Chondrocyte (in vitro differentiated cells): Measurements from ENCODE around the gene SRSF2. TPM values are rescaled to one million over a fixed set of nuclear protein-coding genes. Genes with fewer than 3 reads are reported as not detected.

Source experiments
- DNase-seq: peaks from one replicate; pipeline ENCODE4 v3.0.0; 2021; ENCODE audit warnings: mixed read lengths, low spot score
- H3K27ac Mint-ChIP-seq: one replicate; pipeline ENCODE4 v1.8.0; 2021; ENCODE audit warnings: mild to moderate bottlenecking, moderate library complexity, mixed read lengths; ENCODE audit not compliant: unreplicated experiment
- H3K27me3 Mint-ChIP-seq: 2 replicates; pipeline ENCODE4 v1.8.0; 2021; ENCODE audit warnings: low read depth, mixed read lengths
- H3K36me3 Mint-ChIP-seq: 2 replicates; pipeline ENCODE4 v1.8.0; 2021; ENCODE audit warnings: low read depth, mixed read lengths
- H3K4me1 Mint-ChIP-seq: 2 replicates; pipeline ENCODE4 v1.8.0; 2021; ENCODE audit warnings: low read depth, mild to moderate bottlenecking, mixed read lengths
- H3K4me3 Mint-ChIP-seq: one replicate; pipeline ENCODE4 v1.8.0; 2021; ENCODE audit warnings: mild to moderate bottlenecking, moderate library complexity, mixed read lengths; ENCODE audit not compliant: unreplicated experiment
- H3K9me3 Mint-ChIP-seq: 2 replicates; pipeline ENCODE4 v1.8.0; 2021; ENCODE audit warnings: low read depth, mixed read lengths
- CTCF ChIP-seq: fragments of 200-600 bp; sonication (generic); IDR thresholded peaks from 2 replicates; pipeline ENCODE4 v1.5.0; 2021; ENCODE audit warnings: antibody characterized with exemption, mild to moderate bottlenecking, moderate library complexity
- microRNA-seq: library from miRNA; unstranded; fragments of <30 nt; microRNA quantifications from one replicate; pipeline ENCODE4 v1.2.0, GENCODE V29; 2020; ENCODE audit warnings: borderline number of aligned reads
- total RNA-seq: library from RNA; stranded (reverse); gene quantifications from 3 replicates; pipeline ENCODE4 v1.2.1, GENCODE V29; 2021

The SRSF2 gene
- total RNA-seq, 1 donor from 2014 or later, result 94.4 TPM

- Mint-ChIP-seq H3K4me1 (peaks cover 59% of the 10 kb centered on the region), H3K4me3 (no peak overlapping the region), H3K27me3 (no peaks in the 10 kb centered on the region), H3K9me3 (no peaks in the 10 kb centered on the region), H3K36me3 (peaks cover 8% of the 10 kb centered on the region), H3K27ac (no peak overlapping the region)
- no peak for DNase-seq
- no peak for TF ChIP-seq CTCF
Measured at GRCh38 chr17:76685366-76685765, 51.8 kb downstream of the SRSF2 start.

- no peak for DNase-seq
- H3K27me3 Mint-ChIP-seq, result no peaks in the 10 kb centered on the region
Measured at GRCh38 chr17:76684756-76685155, 52.4 kb downstream of the SRSF2 start.

More at GRCh38 chr17:76684756-76685155, 52.4 kb downstream of the SRSF2 start:
- Mint-ChIP-seq H3K4me1 (peaks cover 59% of the 10 kb centered on the region), H3K4me3 (no peak overlapping the region), H3K27ac (no peak overlapping the region), H3K9me3 (no peaks in the 10 kb centered on the region), H3K36me3 (peaks cover 11% of the 10 kb centered on the region)
- TF ChIP-seq CTCF, result no peak

Small RNA genes within 50 kb of the gene (microRNA-seq; reads per million reads assigned to microRNA genes)
- gene MIR636, result 3.9 reads per million

Other genes starting within 250 kb of the SRSF2 start
- gene RHBDF2, start 235.9 kb downstream of the SRSF2 start, total RNA-seq, result 4.7 to 5.4 TPM (median 4.9 TPM) in 3 replicates
- gene CYGB, start 199.6 kb downstream of the SRSF2 start, total RNA-seq, result 0.48 to 5.4 TPM (median 4.6 TPM) in 3 replicates
- gene PRCD, start 197.3 kb downstream of the SRSF2 start, total RNA-seq, result 0.55 to 1.0 TPM (median 0.92 TPM) in 3 replicates
- gene ST6GALNAC2, start 151.5 kb downstream of the SRSF2 start, total RNA-seq, result 1.5 to 3.0 TPM (median 2.8 TPM) in 3 replicates
- not detected in 3 replicates for gene ST6GALNAC1, start 93.6 kb downstream of the SRSF2 start, total RNA-seq
- 141 to 200 TPM (median 197 TPM) in 3 replicates for gene MXRA7, start 26.4 kb downstream of the SRSF2 start, total RNA-seq
- gene JMJD6, start 10.7 kb downstream of the SRSF2 start, total RNA-seq, result 22.4 to 27.2 TPM (median 25.0 TPM) in 3 replicates
- 24.3 to 28.4 TPM (median 27.0 TPM) in 3 replicates for gene METTL23, start 10.5 kb downstream of the SRSF2 start, total RNA-seq
- 30.3 to 33.6 TPM (median 31.1 TPM) in 3 replicates for gene MFSD11, start 788 bp upstream of the SRSF2 start, total RNA-seq
- 0.20 to 0.33 TPM (median 0.31 TPM) in 3 replicates for gene MGAT5B, start 131.1 kb upstream of the SRSF2 start, total RNA-seq